K562 (cell line): ENCODE results near the gene ABCG1. TPM values are rescaled to one million over a fixed set of nuclear protein-coding genes. Genes with fewer than 3 reads are reported as not detected.

Source experiments
- ATAC-seq: fragments of 200-7000 bp; cut with Tn5 transposase; 3 replicates; pipeline ENCODE4 v1.9.1; 2020; ENCODE audit warnings: moderate library complexity
- BruUV-seq: library from RNA; stranded (reverse); fragments of 400-500 nt; replicated peaks from 2 replicates; lab custom pipeline; 2021; lab: Mats Ljungman, UMichigan
- CTCF ChIA-PET: fragments of 300-600 bp; formaldehyde crosslinking; extraction: SDS; loops from one replicate; lab custom pipeline; 2021; ENCODE audit warnings: low intra/inter-chr PET ratio; lab: Yijun Ruan, JAX
- POLR2A ChIA-PET: fragments of 300-600, 350-650 bp; sonication (Branson Sonifier 250); formaldehyde crosslinking; extraction: SDS; loops from one replicate; lab custom pipeline; 2021; ENCODE audit warnings: antibody characterized with exemption, inconsistent platforms; lab: Yijun Ruan, JAX
- DNase-seq, 4 experiments: peaks; one replicate each; pipeline versions ENCODE4 v3.0.0 to v3.0.0-alpha.2; 2011 to 2018; ENCODE audit warnings: low spot score in 3 of 4, mixed read lengths in 3 of 4; ENCODE audit errors: extremely low read depth in 1 of 4
- FAIRE-seq: peaks from 2 replicates; lab custom pipeline; 2011; peaks lifted over from hg19 to GRCh38; lab: Jason Lieb, UNC
- H2AFZ ChIP-seq: 2 replicates; pipeline ENCODE4 v1.6.0; 2011; ENCODE audit warnings: low read depth, low read length, control low read depth, inconsistent platforms
- H3K27ac ChIP-seq: fragments of 200-600 bp; 3 replicates; pipeline ENCODE4 v1.8.0; 2011; ENCODE audit warnings: low read depth, mild to moderate bottlenecking, control low read depth, inconsistent platforms, low read length, moderate library complexity, mixed read lengths; ENCODE audit errors: extremely low read depth
- H3K27me3 ChIP-seq, 2 experiments: fragments of 300-600 bp in 1 of 2; 2 replicates in 1 of 2; 3 replicates in 1 of 2; pipeline versions ENCODE4 v1.6.0 to v1.8.0; 2011; ENCODE audit warnings: inconsistent platforms in 2 of 2, low read length in 2 of 2, mild to moderate bottlenecking in 1 of 2, mixed read lengths in 1 of 2, moderate library complexity in 1 of 2; ENCODE audit not compliant: control insufficient read depth in 2 of 2, insufficient read depth in 2 of 2
- H3K36me3 ChIP-seq: fragments of 300-600 bp; 3 replicates; pipeline ENCODE4 v1.8.0; 2011; ENCODE audit warnings: mild to moderate bottlenecking, low read length, inconsistent platforms; ENCODE audit not compliant: control insufficient read depth, insufficient read depth
- H3K4me1 ChIP-seq, 2 experiments: fragments of 200-600 bp in 1 of 2; replicated peaks in 1 of 2; 2 replicates in 1 of 2; 3 replicates in 1 of 2; pipeline versions ENCODE4 v1.5.1 to v1.8.0; 2011; ENCODE audit warnings: inconsistent platforms in 2 of 2, low read length in 2 of 2, mild to moderate bottlenecking in 1 of 2, mixed read lengths in 1 of 2, moderate library complexity in 1 of 2; ENCODE audit not compliant: control insufficient read depth in 2 of 2, insufficient read depth in 2 of 2
- H3K4me2 ChIP-seq: 2 replicates; pipeline ENCODE4 v1.6.1; 2011; ENCODE audit warnings: low read length, control low read depth, inconsistent platforms, mixed read lengths; ENCODE audit not compliant: insufficient read depth
- H3K4me3 ChIP-seq: fragments of 200-600 bp; sonication (generic), shearing (Covaris generic); 2 replicates; pipeline ENCODE4 v1.5.1; 2016; ENCODE audit warnings: control low read depth, inconsistent platforms
- H3K79me2 ChIP-seq: fragments of 200-600 bp; 3 replicates; pipeline ENCODE4 v1.8.0; 2011; ENCODE audit warnings: low read length, inconsistent platforms; ENCODE audit not compliant: control insufficient read depth, insufficient read depth
- H3K9ac ChIP-seq, 2 experiments: 2 replicates each; pipeline versions ENCODE4 v1.6.0 to v1.6.1; 2011; ENCODE audit warnings: low read depth in 2 of 2, low read length in 2 of 2, control low read depth in 1 of 2, inconsistent platforms in 1 of 2, mild to moderate bottlenecking in 1 of 2, mixed read lengths in 1 of 2; ENCODE audit not compliant: insufficient read depth in 1 of 2
- H3K9me1 ChIP-seq: one replicate; pipeline ENCODE4 v1.6.0; 2011; ENCODE audit warnings: inconsistent platforms, mild to moderate bottlenecking, low read length, moderate library complexity; ENCODE audit not compliant: control insufficient read depth, insufficient read depth
- H3K9me3 ChIP-seq: replicated peaks from 2 replicates; pipeline ENCODE4 v1.5.1; 2011; ENCODE audit warnings: low read depth, low read length, inconsistent platforms; ENCODE audit not compliant: control insufficient read depth, insufficient read depth
- H4K20me1 ChIP-seq: replicated peaks from 2 replicates; pipeline ENCODE4 v1.6.1; 2011; ENCODE audit warnings: low read length, inconsistent platforms, mixed read lengths; ENCODE audit not compliant: control insufficient read depth, insufficient read depth
- CEBPG ChIP-seq, 3 experiments: fragments of 200-800 bp in 1 of 3; sonication (Bioruptor generic) in 1 of 3; sonication (generic) in 1 of 3; formaldehyde crosslinking in 1 of 3; IDR thresholded peaks in 2 of 3; conservative IDR thresholded peaks in 1 of 3; 2 replicates each; pipeline versions ENCODE4 v1.6.1 to v1.8.0; 2016 to 2022; ENCODE audit warnings: missing compliant biosample characterization in 2 of 3, missing genetic modification characterization in 2 of 3, mild to moderate bottlenecking in 1 of 3, missing genetic modification reagents in 1 of 3
- CEBPZ ChIP-seq: fragments of 150-350 bp; IDR thresholded peaks from 2 replicates; pipeline ENCODE4 v1.6.1; 2014; ENCODE audit warnings: low read depth, mild to moderate bottlenecking, low read length, borderline replicate concordance
- CHCHD3 ChIP-seq: fragments of 250-450 bp; sonication (Bioruptor Pico); IDR thresholded peaks from 2 replicates; pipeline ENCODE4 v2.1.2; 2022; ENCODE audit warnings: mild to moderate bottlenecking
- CHD1 ChIP-seq: fragments of 200-600 bp; sonication (generic); IDR thresholded peaks from one replicate; pipeline ENCODE4 v1.6.1; 2012; ENCODE audit warnings: mild to moderate bottlenecking, moderate library complexity, low read length, inconsistent platforms
- CHD4 ChIP-seq: fragments of 200-600 bp; sonication (generic); IDR thresholded peaks from 3 replicates; pipeline ENCODE4 v1.6.1; 2012; ENCODE audit warnings: low read depth, mild to moderate bottlenecking, mixed read lengths, low read length, inconsistent platforms; ENCODE audit not compliant: insufficient read depth, insufficient replicate concordance, poor library complexity, severe bottlenecking
- EHMT2 ChIP-seq: fragments of 450-650 bp; IDR thresholded peaks from 2 replicates; pipeline ENCODE4 v1.6.1; 2018; ENCODE audit warnings: antibody characterized with exemption
- ESRRB ChIP-seq: fragments of 250-450 bp; sonication (Bioruptor Pico); IDR thresholded peaks from 2 replicates; pipeline ENCODE4 v1.5.0; 2020; ENCODE audit warnings: mild to moderate bottlenecking, moderate library complexity, borderline replicate concordance
- FOXJ2 ChIP-seq: fragments of 200-800 bp; sonication (Bioruptor generic); IDR thresholded peaks from 2 replicates; pipeline ENCODE4 v1.6.1; 2016; ENCODE audit warnings: missing genetic modification characterization, missing compliant biosample characterization
- GTF2F1 ChIP-seq: IDR thresholded peaks from 2 replicates; pipeline ENCODE4 v1.6.1; 2011; ENCODE audit warnings: low read depth, low read length, improper control_type of control experiment
- KAT8 ChIP-seq: fragments of 450-650 bp; IDR thresholded peaks from 2 replicates; pipeline ENCODE4 v1.6.1; 2016; ENCODE audit warnings: low read depth, mild to moderate bottlenecking
- KLF6 ChIP-seq: fragments of 250-450 bp; sonication (Bioruptor Pico); IDR thresholded peaks from 2 replicates; pipeline ENCODE4 v1.4.0; 2020; ENCODE audit warnings: mild to moderate bottlenecking, moderate library complexity, borderline replicate concordance
- LEF1 ChIP-seq: fragments of 450-650 bp; IDR thresholded peaks from 2 replicates; pipeline ENCODE4 v1.6.1; 2016; ENCODE audit warnings: mild to moderate bottlenecking
- MAFF ChIP-seq: IDR thresholded peaks from 2 replicates; pipeline ENCODE4 v1.6.1; 2012; ENCODE audit warnings: low read length, improper control_type of control experiment
- MED1 ChIP-seq: sonication (generic); formaldehyde crosslinking; IDR thresholded peaks from 2 replicates; pipeline ENCODE4 v1.8.1; 2023; ENCODE audit warnings: missing genetic modification reagents, borderline replicate concordance
- TEAD2 ChIP-seq: fragments of 450-650 bp; IDR thresholded peaks from 2 replicates; pipeline ENCODE4 v1.6.1; 2016; ENCODE audit warnings: missing genetic modification characterization, control low read depth, missing compliant biosample characterization
- ZBTB9 ChIP-seq: fragments of 450-650 bp; formaldehyde crosslinking; IDR thresholded peaks from 2 replicates; pipeline ENCODE4 v1.4.0; 2020; ENCODE audit warnings: mild to moderate bottlenecking, moderate library complexity
- ZNF165 ChIP-seq: fragments of 250-450 bp; sonication (Bioruptor Pico); IDR thresholded peaks from 2 replicates; pipeline ENCODE4 v1.4.0; 2020; ENCODE audit warnings: borderline replicate concordance
- ZNF584 ChIP-seq: fragments of 200-800 bp; sonication (Bioruptor generic); IDR thresholded peaks from 2 replicates; pipeline ENCODE4 v1.6.1; 2016; ENCODE audit warnings: low read depth, mild to moderate bottlenecking, missing genetic modification characterization, missing compliant biosample characterization
- ZNF589 ChIP-seq: fragments of 200-800 bp; sonication (Bioruptor generic); IDR thresholded peaks from 2 replicates; pipeline ENCODE4 v1.6.1; 2016; ENCODE audit warnings: low read depth, missing genetic modification characterization, missing compliant biosample characterization
- WGBS: fragments of 100-300 bp; shearing (Covaris generic); methylation state at CpG from one replicate; pipeline ENCODE4 v1.1.6; 2016; ENCODE audit warnings: low coverage, mixed read lengths; ENCODE audit not compliant: insufficient coverage; ENCODE audit errors: missing lambda C conversion rate; 5-methylcytosine and 5-hydroxymethylcytosine counted together
- in situ Hi-C: fragments of 300-500 bp; cut with MboI; formaldehyde crosslinking; loops from 4 replicates; pipeline ENCODE4 v1.15.0; 2018; ENCODE audit warnings: inconsistent platforms, mixed read lengths
- intact Hi-C: fragments of 100-400 bp; cut with micrococcal nuclease; formaldehyde crosslinking; loops from 2 replicates; pipeline ENCODE4 v1.14.2; 2022
- polyA plus RNA-seq, 8 experiments: library from polyadenylated mRNA; depleted of rRNA in 4 of 8; stranded (reverse) in 5 of 8; unstranded in 3 of 8; fragments of >200 nt; fragmentation: Nextera tagmentation in 2 of 8; fragmentation: Illumina TruSeq in 1 of 8; extraction: Ambion mirVana in 2 of 8; extraction: Trizol in 1 of 8; gene quantifications; 2 replicates each; pipeline versions ENCODE4 v1.2.1 to v1.2.3, GENCODE V29; 2011 to 2014; ENCODE audit warnings: inconsistent platforms in 1 of 8, missing spikeins in 1 of 8
- total RNA-seq, 7 experiments: library from RNA; depleted of rRNA in 6 of 7; stranded (reverse); fragments of >200 nt in 6 of 7; fragmentation: Illumina TruSeq in 2 of 7; extraction: Trizol in 2 of 7; gene quantifications; 2 replicates each; pipeline versions ENCODE4 v1.2.1 to v1.2.3, GENCODE V29; 2011 to 2021; ENCODE audit warnings: low replicate concordance in 1 of 7

ABCG1 gene
- total and polyA plus RNA-seq, 9 of the 15 experiments (the other 6 are each of a cell fraction or from before 2014, with no cell fraction given): 0.04 to 0.09 TPM; not detected in 7

GRCh38 chr21:42261829-42262200 lies 42.9 kb downstream of the ABCG1 start:
- Histone ChIP-seq H3K4me3 (no peak overlapping the region), H2AFZ (no peak overlapping the region), H3K9ac (no peak overlapping the region), H3K79me2 (no peaks in the 10 kb centered on the region), H3K4me2 (no peak overlapping the region), H3K9me1 (peaks cover 2% of the 10 kb centered on the region), H4K20me1 (peaks cover 20% of the 10 kb centered on the region), H3K4me1 (no peaks in the 10 kb centered on the region), H3K27ac (no peak overlapping the region), H3K9me3 (no peaks in the 10 kb centered on the region), H3K36me3 (no peaks in the 10 kb centered on the region), H3K27me3 (peaks cover 26 to 66% of the 10 kb centered on the region in 2 experiments)
- WGBS: under 1% methylated on average over 7 of the region's 7 CpGs
- DNase-seq (no peak), ATAC-seq (no peak), FAIRE-seq (no peak)
- POLR2A ChIA-PET: interaction anchor here (0.6 to 1.4 kb wide), 4 partner anchors 10 to 46 kb away, joined by 3 to 4 read pairs (median 3); no protein-coding TSS in a partner anchor
- BruUV-seq: no TSS peak
- intact Hi-C loops: no loop called here
- CTCF ChIA-PET: interaction anchor here (1.1 kb wide), 1 partner anchor 98 kb away, joined by 3 read pairs; no protein-coding TSS in a partner anchor
- in situ Hi-C loops: no loop called here
- TF ChIP-seq CHD4: no peak
- TF ChIP-seq KLF6 (CRISPR knock-in tag): no peak
- no peak for TF ChIP-seq CEBPZ
- no peak for TF ChIP-seq KAT8
- no peak for TF ChIP-seq CHCHD3 (CRISPR knock-in tag)
- TF ChIP-seq FOXJ2 (tag): no peak
- no peak for TF ChIP-seq TEAD2 (tag)
- TF ChIP-seq EHMT2: no peak
- peak; percentile 42; the same call in 1 of the 2 replicates for TF ChIP-seq ZNF584 (CRISPR knock-in tag)
- TF ChIP-seq ZNF165 (CRISPR knock-in tag): no peak
- no peak for TF ChIP-seq MAFF
- no peak for TF ChIP-seq MED1
- TF ChIP-seq ZBTB9 (CRISPR knock-in tag): no peak
- TF ChIP-seq ESRRB: no peak
- peak; percentile 39; the same call in 1 of the 2 replicates for TF ChIP-seq ZNF589 (CRISPR knock-in tag)
- TF ChIP-seq GTF2F1: no peak
- TF ChIP-seq CHD1: no peak
- no peak for TF ChIP-seq LEF1
- TF ChIP-seq CEBPG (CRISPR knock-in tag; IDR thresholded peaks at IDR 0.05): no peak
- 0 out of 4 replicates have a peak, but pooled peaks of 1 of the 2 experiments have one; percentile 24 for TF ChIP-seq CEBPG (tag; conservative IDR thresholded peaks at IDR 0.05 in 1 of 2, IDR thresholded peaks at IDR 0.05 in 1 of 2)
